Measurements from ENCODE around the gene GSTT4.
"Not testable (repeated sequence)": the region's sequence is repeated elsewhere in the genome, so short reads cannot be mapped to it uniquely, and the experiment has no call there.

DNA sequence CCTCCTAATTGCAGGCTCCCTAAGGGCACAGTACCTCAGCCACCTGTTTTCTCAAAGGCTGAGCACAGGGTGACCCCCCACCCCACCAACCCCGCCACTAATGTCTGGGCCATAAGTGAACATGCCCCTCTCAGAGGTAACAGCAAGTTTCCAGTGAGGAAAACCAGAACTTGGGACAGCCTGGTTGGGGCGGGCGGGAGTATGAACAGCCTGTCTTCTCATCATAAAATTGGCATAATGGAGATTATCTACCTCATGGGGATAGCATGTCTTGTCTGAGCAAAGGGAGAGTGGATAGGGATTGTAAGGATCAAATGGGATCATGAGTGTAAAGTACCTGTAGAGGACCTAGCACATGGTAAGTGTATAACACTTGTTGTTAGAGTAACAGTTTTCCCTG lies 33.3 kb downstream of the GSTT4 start:
- not testable (repeated sequence) for TF ChIP-seq POLR2A (IDR thresholded peaks at IDR 0.05)
- TF ChIP-seq, protein P1, sequence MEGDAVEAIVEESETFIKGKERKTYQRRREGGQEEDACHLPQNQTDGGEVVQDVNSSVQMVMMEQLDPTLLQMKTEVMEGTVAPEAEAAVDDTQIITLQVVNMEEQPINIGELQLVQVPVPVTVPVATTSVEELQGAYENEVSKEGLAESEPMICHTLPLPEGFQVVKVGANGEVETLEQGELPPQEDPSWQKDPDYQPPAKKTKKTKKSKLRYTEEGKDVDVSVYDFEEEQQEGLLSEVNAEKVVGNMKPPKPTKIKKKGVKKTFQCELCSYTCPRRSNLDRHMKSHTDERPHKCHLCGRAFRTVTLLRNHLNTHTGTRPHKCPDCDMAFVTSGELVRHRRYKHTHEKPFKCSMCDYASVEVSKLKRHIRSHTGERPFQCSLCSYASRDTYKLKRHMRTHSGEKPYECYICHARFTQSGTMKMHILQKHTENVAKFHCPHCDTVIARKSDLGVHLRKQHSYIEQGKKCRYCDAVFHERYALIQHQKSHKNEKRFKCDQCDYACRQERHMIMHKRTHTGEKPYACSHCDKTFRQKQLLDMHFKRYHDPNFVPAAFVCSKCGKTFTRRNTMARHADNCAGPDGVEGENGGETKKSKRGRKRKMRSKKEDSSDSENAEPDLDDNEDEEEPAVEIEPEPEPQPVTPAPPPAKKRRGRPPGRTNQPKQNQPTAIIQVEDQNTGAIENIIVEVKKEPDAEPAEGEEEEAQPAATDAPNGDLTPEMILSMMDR (IDR thresholded peaks at IDR 0.05), result not testable (repeated sequence)
